ENCODE results near the gene ANKRD34C. TPM values are rescaled to one million over a fixed set of nuclear protein-coding genes. Genes with fewer than 3 reads are reported as not detected.

The ANKRD34C gene
- total and polyA plus RNA-seq, 2 experiments from 2014 or later: not detected

GRCh38 chr15:79310612-79310984, 28.1 kb downstream of the ANKRD34C start:
- Histone ChIP-seq H3K79me2 (peaks cover 40% of the 10 kb centered on the region), H3K4me3 (peak overlapping the region; percentile 90), H3K4me2 (peak overlapping the region; percentile 96), H3K9me2 (replicated peaks; ENCODE audit: insufficient read depth) (no peaks in the 10 kb centered on the region), H3K27me3 (peaks cover 37% of the 10 kb centered on the region), H3K27ac (no peak overlapping the region), H3K36me3 (replicated peaks; ENCODE audit: insufficient read depth, low read depth) (no peaks in the 10 kb centered on the region), H4K20me1 (ENCODE audit: insufficient read depth, poor library complexity, severe bottlenecking) (no peaks in the 10 kb centered on the region), H3K4me1 (ENCODE audit: insufficient read depth) (peaks cover 10% of the 10 kb centered on the region), H2AFZ (peak overlapping the region; percentile 69), H3K9me3 (ENCODE audit: low read depth) (no peaks in the 10 kb centered on the region)
- DNase-seq (ENCODE audit: low spot score): no peak
- TF ChIP-seq CTCF (IDR thresholded peaks at IDR 0.05; ENCODE audit: poor library complexity): no peak
- no peak for TF ChIP-seq EZH2 (IDR thresholded peaks at IDR 0.05; ENCODE audit: borderline replicate concordance)
- TF ChIP-seq EZH2phosphoT487 (IDR thresholded peaks at IDR 0.05; ENCODE audit: low read depth, severe bottlenecking, unreplicated experiment): no peak
- WGBS (ENCODE audit: low lambda C conversion rate, missing lambda C conversion rate): 2% methylated on average over 15 of the region's 17 CpGs

- no peaks in the 10 kb centered on the region for H3K9me3 ChIP-seq (ENCODE audit: low read depth)
- H3K79me2 ChIP-seq: peaks cover 41% of the 10 kb centered on the region
- no peaks in the 10 kb centered on the region for H3K36me3 ChIP-seq (replicated peaks; ENCODE audit: insufficient read depth, low read depth)
- peak; percentile 94 for DNase-seq (ENCODE audit: low spot score)
- peak within 1 kb of the TSS; percentile 90 for H3K4me3 ChIP-seq
- peak within 1 kb of the TSS; percentile 96 for H3K4me2 ChIP-seq
- peaks cover 10% of the 10 kb centered on the region for H3K4me1 ChIP-seq (ENCODE audit: insufficient read depth)
- H3K27ac ChIP-seq: peak within 1 kb of the TSS; percentile 83
- no peaks in the 10 kb centered on the region for H4K20me1 ChIP-seq (ENCODE audit: insufficient read depth, poor library complexity, severe bottlenecking)
- peaks cover 31% of the 10 kb centered on the region for H3K27me3 ChIP-seq
- H2AFZ ChIP-seq: peak within 1 kb of the TSS; percentile 96
- TF ChIP-seq EZH2phosphoT487 (IDR thresholded peaks at IDR 0.05; ENCODE audit: low read depth, severe bottlenecking, unreplicated experiment) (no peak), CTCF (IDR thresholded peaks at IDR 0.05; ENCODE audit: poor library complexity) (peak; percentile 43)
- H3K9me2 ChIP-seq (replicated peaks; ENCODE audit: insufficient read depth): no peaks in the 10 kb centered on the region
- WGBS (ENCODE audit: low lambda C conversion rate, missing lambda C conversion rate): under 1% methylated on average over 52 of the region's 76 CpGs
These were observed 28.7 kb downstream of the ANKRD34C start, which contains the start of gene TMED3 for GRCh38 chr15:79310985-79311900. Gene TMED3 (plus strand): TSS chr15:79311112. CDS start chr15:79311250, 138 bp downstream.

- DNase-seq (ENCODE audit: low spot score): no peak
- peaks cover 24% of the 10 kb centered on the region for H3K27me3 ChIP-seq
- peak overlapping the region; percentile 83 for H3K27ac ChIP-seq
- no peaks in the 10 kb centered on the region for H4K20me1 ChIP-seq (ENCODE audit: insufficient read depth, poor library complexity, severe bottlenecking)
- H2AFZ ChIP-seq: peak overlapping the region; percentile 96
- 69% methylated on average over 8 of the region's 8 CpGs for WGBS (ENCODE audit: low lambda C conversion rate, missing lambda C conversion rate)
- peak overlapping the region; percentile 96 for H3K4me2 ChIP-seq
- no peaks in the 10 kb centered on the region for H3K36me3 ChIP-seq (replicated peaks; ENCODE audit: insufficient read depth, low read depth)
- no peaks in the 10 kb centered on the region for H3K9me2 ChIP-seq (replicated peaks; ENCODE audit: insufficient read depth)
- H3K79me2 ChIP-seq: peaks cover 44% of the 10 kb centered on the region
- no peak for TF ChIP-seq EZH2phosphoT487 (IDR thresholded peaks at IDR 0.05; ENCODE audit: low read depth, severe bottlenecking, unreplicated experiment)
- TF ChIP-seq EZH2 (IDR thresholded peaks at IDR 0.05; ENCODE audit: borderline replicate concordance): no peak
- no peak for TF ChIP-seq CTCF (IDR thresholded peaks at IDR 0.05; ENCODE audit: poor library complexity)
- no peaks in the 10 kb centered on the region for H3K9me3 ChIP-seq (ENCODE audit: low read depth)
- peak overlapping the region; percentile 90 for H3K4me3 ChIP-seq
- peaks cover 10% of the 10 kb centered on the region for H3K4me1 ChIP-seq (ENCODE audit: insufficient read depth)
These were observed 29.5 kb downstream of the ANKRD34C start for GRCh38 chr15:79311901-79312553.
